ELR (cell line): Measurements from ENCODE around the gene TMEM191B.
"Not testable (repeated sequence)": the region's sequence is repeated elsewhere in the genome, so short reads cannot be mapped to it uniquely, and the experiment has no call there.

Source experiments
- DNase-seq: peaks from one replicate; pipeline ENCODE4 v3.0.0-alpha.2; 2015; ENCODE audit warnings: low read depth

TMEM191B gene

GRCh38 chr22:18558516-18558915, 30.9 kb downstream of the TMEM191B start:
- not testable (repeated sequence) for DNase-seq

GRCh38 chr22:18558939-18559338, 31.3 kb downstream of the TMEM191B start:
- not testable (repeated sequence) for DNase-seq

- DNase-seq = not testable (repeated sequence)
These were observed 32.7 kb downstream of the TMEM191B start for GRCh38 chr22:18560099-18560974.

DNA sequence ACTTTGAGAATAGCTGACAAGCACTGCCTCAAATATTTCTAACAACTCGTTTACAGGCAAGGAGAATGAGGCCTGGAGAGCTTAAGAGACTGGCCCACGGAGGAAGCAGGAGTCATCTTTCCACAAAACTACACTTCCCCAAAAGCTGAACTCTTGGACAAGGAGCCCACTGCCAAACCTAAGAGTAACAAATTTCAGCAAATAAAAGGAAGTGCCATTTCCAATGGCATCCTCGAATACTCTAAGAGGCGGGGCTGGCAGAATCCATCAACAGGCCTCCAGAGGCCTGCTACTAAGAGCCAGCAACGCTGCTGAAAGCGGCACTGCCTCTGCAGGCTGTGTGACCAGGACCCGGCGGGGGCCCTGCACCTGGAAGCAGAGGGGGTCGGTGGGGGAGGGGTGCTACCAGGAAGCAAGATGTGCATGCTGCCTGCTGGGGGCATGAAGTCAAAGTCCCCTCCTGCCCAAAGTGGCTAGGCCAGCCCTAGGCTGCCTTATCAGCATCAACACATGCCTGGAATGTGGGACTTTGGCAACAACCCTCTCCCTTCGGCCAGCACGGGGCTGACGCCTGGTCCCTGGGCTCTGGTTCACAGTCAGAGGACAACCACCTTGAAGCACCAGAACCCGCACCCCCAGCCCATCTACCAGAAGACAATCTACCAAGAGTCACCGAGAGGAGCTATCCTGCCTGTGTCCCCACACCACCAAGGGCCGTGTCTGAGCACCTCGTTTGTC, 43.1 kb downstream of the TMEM191B start:
- DNase-seq = not testable (repeated sequence)

- DNase-seq = not testable (repeated sequence)
These were observed 46.0 kb downstream of the TMEM191B start for GRCh38 chr22:18573483-18574164.

GRCh38 chr22:18574555-18574954, 47.0 kb downstream of the TMEM191B start:
- DNase-seq = not testable (repeated sequence)

DNA sequence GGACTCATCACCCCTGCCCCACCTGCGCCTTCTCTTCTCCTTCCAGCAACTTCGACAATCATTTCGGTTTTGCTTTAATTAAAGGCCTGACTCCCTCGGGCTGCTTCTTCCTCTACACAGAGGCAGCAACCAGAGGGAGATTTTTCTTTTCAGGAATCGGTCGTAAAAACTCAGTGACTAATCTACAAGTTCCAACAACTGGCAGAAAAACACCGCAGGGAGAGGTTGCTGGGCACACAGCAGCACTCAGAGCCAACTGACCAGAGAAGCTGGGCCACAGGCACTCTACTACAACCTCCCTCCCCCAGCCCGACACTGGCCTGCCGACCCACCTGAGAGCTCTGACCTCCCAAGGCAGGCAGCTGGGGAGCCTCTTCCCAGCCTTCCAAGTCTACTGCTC, 48.1 kb downstream of the TMEM191B start:
- DNase-seq = not testable (repeated sequence)

DNA sequence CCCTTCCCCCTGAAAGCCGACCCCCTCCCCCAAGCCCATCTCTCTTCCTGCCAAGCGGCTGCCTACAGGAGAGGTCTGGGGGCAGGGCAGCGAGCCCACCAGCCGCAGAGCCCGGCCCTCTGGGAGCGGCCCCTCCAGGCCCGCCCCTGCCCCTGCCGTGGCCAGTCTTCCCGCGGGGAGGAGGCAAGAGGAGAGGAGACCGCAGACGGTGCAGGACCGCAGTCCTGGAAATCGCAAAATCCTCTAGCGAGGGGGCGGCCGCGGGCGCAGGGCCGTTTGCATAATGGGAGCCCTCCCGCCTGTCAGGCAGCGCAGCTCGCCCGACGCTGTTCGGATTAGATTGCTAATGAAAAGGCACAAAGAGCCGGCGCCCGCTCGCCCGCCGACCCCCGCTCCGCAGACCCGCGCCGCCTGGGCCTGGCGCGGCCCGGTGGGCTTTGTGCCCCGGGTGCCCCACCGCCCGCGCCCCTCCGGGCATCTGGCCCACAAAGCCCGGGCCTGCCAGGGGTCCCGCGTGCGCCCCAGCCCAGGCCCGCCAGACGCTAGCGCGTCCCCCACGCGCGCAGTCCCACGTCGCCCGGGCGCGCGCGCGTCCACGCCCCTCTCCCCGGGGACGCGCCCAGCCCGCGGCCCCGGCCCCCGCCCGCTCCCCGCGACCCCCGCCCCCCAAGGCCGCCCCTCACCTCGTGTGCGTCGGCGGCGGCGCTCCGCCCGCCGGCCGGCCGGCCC, 49.7 kb downstream of the TMEM191B start:
- DNase-seq = not testable (repeated sequence)

GRCh38 chr22:18577847-18578246, 50.2 kb downstream of the TMEM191B start:
- DNase-seq = peak; percentile 36
